Progenitor cell of endocrine pancreas (in vitro differentiated cells): Measurements from ENCODE around the gene GGTA1. TPM values are rescaled to one million over a fixed set of nuclear protein-coding genes. Genes with fewer than 3 reads are reported as not detected.

ENCODE experiments used
- DNase-seq: peaks from one replicate; pipeline ENCODE4 v3.0.0; 2021; ENCODE audit warnings: low spot score; ENCODE audit not compliant: unreplicated experiment
- H3K27ac Mint-ChIP-seq: 2 replicates; pipeline ENCODE4 v1.8.0; 2021; ENCODE audit warnings: mild to moderate bottlenecking, moderate library complexity, mixed read lengths
- H3K27me3 Mint-ChIP-seq: 2 replicates; pipeline ENCODE4 v1.8.0; 2021; ENCODE audit warnings: mixed read lengths
- H3K36me3 Mint-ChIP-seq: 2 replicates; pipeline ENCODE4 v1.8.0; 2022; ENCODE audit warnings: mixed read lengths; ENCODE audit not compliant: insufficient read depth
- H3K4me1 Mint-ChIP-seq: 2 replicates; pipeline ENCODE4 v1.8.0; 2021; ENCODE audit warnings: low read depth, mixed read lengths
- H3K4me3 Mint-ChIP-seq: 2 replicates; pipeline ENCODE4 v1.8.0; 2021; ENCODE audit warnings: low read depth, mild to moderate bottlenecking, moderate library complexity, mixed read lengths
- H3K9me3 Mint-ChIP-seq: 2 replicates; pipeline ENCODE4 v1.8.0; 2021; ENCODE audit warnings: low read depth, mixed read lengths
- CTCF ChIP-seq: fragments of 200-600 bp; sonication (generic); IDR thresholded peaks from one replicate; pipeline ENCODE4 v1.5.0; 2021; ENCODE audit warnings: antibody characterized with exemption, mild to moderate bottlenecking; ENCODE audit not compliant: unreplicated experiment
- total RNA-seq: library from RNA; stranded (reverse); gene quantifications from 2 replicates; pipeline ENCODE4 v1.2.1, GENCODE V29; 2021

Gene GGTA1
- total RNA-seq, 1 donor from 2014 or later, result not detected

- Mint-ChIP-seq H3K9me3 (no peaks in the 10 kb centered on the region), H3K36me3 (no peaks in the 10 kb centered on the region), H3K4me1 (no peaks in the 10 kb centered on the region), H3K27me3 (peaks cover 28% of the 10 kb centered on the region), H3K27ac (no peak overlapping the region), H3K4me3 (no peak overlapping the region)
- no peak for TF ChIP-seq CTCF
- no peak for DNase-seq
Observed at GRCh38 chr9:121509180-121509579, 9.5 kb upstream of the GGTA1 start.

DNA sequence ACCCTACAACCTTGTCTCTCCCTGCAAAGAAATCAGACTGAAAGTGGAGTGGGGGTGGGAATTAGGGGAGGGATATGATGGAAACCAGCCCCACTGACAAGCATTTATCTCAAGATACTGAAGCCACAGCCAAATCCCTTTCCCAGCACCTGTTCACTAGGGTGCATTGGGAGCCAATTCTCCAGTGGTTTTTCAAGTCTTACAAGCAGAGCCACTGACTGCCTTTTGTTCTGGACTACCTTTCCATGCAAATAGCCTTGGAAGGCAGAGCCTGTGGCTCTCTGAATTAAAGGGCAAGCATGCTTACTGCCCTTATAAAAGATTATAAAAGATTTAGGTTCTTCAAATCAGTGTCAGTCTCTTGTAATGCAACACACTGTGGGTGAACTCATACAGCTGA is 8.8 kb upstream of the GGTA1 start:
- peaks cover 33% of the 10 kb centered on the region for H3K27me3 Mint-ChIP-seq
- TF ChIP-seq CTCF, result no peak
- no peaks in the 10 kb centered on the region for H3K4me1 Mint-ChIP-seq
- no peaks in the 10 kb centered on the region for H3K36me3 Mint-ChIP-seq
- DNase-seq, result no peak
- H3K9me3 Mint-ChIP-seq, result no peaks in the 10 kb centered on the region
- no peak overlapping the region for H3K27ac Mint-ChIP-seq
- H3K4me3 Mint-ChIP-seq, result no peak overlapping the region

GRCh38 chr9:121505903-121506735 is 6.5 kb upstream of the GGTA1 start:
- no peak for TF ChIP-seq CTCF
- DNase-seq, result no peak
- peaks cover 50% of the 10 kb centered on the region for H3K27me3 Mint-ChIP-seq
- no peak overlapping the region for H3K4me3 Mint-ChIP-seq
- no peaks in the 10 kb centered on the region for H3K9me3 Mint-ChIP-seq
- no peaks in the 10 kb centered on the region for H3K36me3 Mint-ChIP-seq
- no peaks in the 10 kb centered on the region for H3K4me1 Mint-ChIP-seq
- no peak overlapping the region for H3K27ac Mint-ChIP-seq

GRCh38 chr9:121503444-121503843 is 3.8 kb upstream of the GGTA1 start:
- no peak for TF ChIP-seq CTCF
- H3K27ac Mint-ChIP-seq, result no peak overlapping the region
- no peaks in the 10 kb centered on the region for H3K9me3 Mint-ChIP-seq
- no peak overlapping the region for H3K4me3 Mint-ChIP-seq
- no peak for DNase-seq
- H3K27me3 Mint-ChIP-seq, result peaks cover 71% of the 10 kb centered on the region
- H3K36me3 Mint-ChIP-seq, result no peaks in the 10 kb centered on the region
- peaks cover 10% of the 10 kb centered on the region for H3K4me1 Mint-ChIP-seq

- Mint-ChIP-seq H3K9me3 (peaks cover 9% of the 10 kb centered on the region), H3K27ac (peak overlapping the region; percentile 17), H3K4me3 (peak overlapping the region; percentile 75), H3K36me3 (no peaks in the 10 kb centered on the region), H3K27me3 (peaks cover 77% of the 10 kb centered on the region), H3K4me1 (peaks cover 13% of the 10 kb centered on the region)
- no peak for DNase-seq
- TF ChIP-seq CTCF, result no peak
Observed at GRCh38 chr9:121500165-121500478, 478 bp upstream of the GGTA1 start.
